Ovary (tissue), 3 donors: ENCODE data around the gene MOB3A.

ENCODE experiments used
- CTCF ChIP-seq, 3 donors: fragments of 450-650 bp in 2 of 3; fragments of 200-600 bp in 1 of 3; IDR thresholded peaks; one replicate each; pipeline versions ENCODE4 v1.5.1 to v1.8.0; 2016 to 2022; ENCODE audit warnings: antibody characterized with exemption in 3 of 3, mild to moderate bottlenecking in 1 of 3
- EP300 ChIP-seq: sonication (generic); formaldehyde crosslinking; IDR thresholded peaks from one replicate; pipeline ENCODE4 v1.6.1; 2017; ENCODE audit warnings: antibody characterized with exemption
- POLR2A ChIP-seq: fragments of 450-650 bp; IDR thresholded peaks from one replicate; pipeline ENCODE4 v1.6.1; 2017; ENCODE audit warnings: antibody characterized with exemption, mild to moderate bottlenecking, moderate library complexity
- donor health status: DM: no; HTN: no; CAD: no.

GRCh38 chr19:2087621-2088100 is 8.5 kb downstream of the MOB3A start:
- TF ChIP-seq POLR2A = no peak
- no peak for TF ChIP-seq CTCF (IDR thresholded peaks at IDR 0.05)
- no peak for TF ChIP-seq EP300
